H1 (cell line): ENCODE measurements around the gene EIF4E1B. TPM values are rescaled to one million over a fixed set of nuclear protein-coding genes. Genes with fewer than 3 reads are reported as not detected.

Experiments
- GTF2F1 ChIP-seq: IDR thresholded peaks from 2 replicates; pipeline ENCODE4 v1.6.1; 2012; ENCODE audit warnings: low read depth, low read length, improper control_type of control experiment, borderline replicate concordance
- NANOG ChIP-seq: IDR thresholded peaks from 2 replicates; pipeline ENCODE4 v1.6.1; 2011; ENCODE audit warnings: low read length, low read depth, mild to moderate bottlenecking, inconsistent platforms; ENCODE audit not compliant: insufficient read depth, poor library complexity, severe bottlenecking
- RNF2 ChIP-seq: fragments of 200-900, 300-1000 bp; sonication (generic); IDR thresholded peaks from 2 replicates; pipeline ENCODE4 v1.7.1; 2016; ENCODE audit warnings: borderline replicate concordance, low read depth, mild to moderate bottlenecking, antibody characterized with exemption, low read length; ENCODE audit not compliant: poor library complexity, severe bottlenecking; ENCODE audit errors: missing control alignments
- SUZ12 ChIP-seq: fragments of 200-600 bp; sonication (generic); IDR thresholded peaks from 2 replicates; pipeline ENCODE4 v1.6.1; 2012; ENCODE audit warnings: mild to moderate bottlenecking, inconsistent platforms, low read length, moderate library complexity, mixed read lengths
- TAF1 ChIP-seq: IDR thresholded peaks from 2 replicates; pipeline ENCODE4 v1.6.1; 2011; ENCODE audit warnings: mild to moderate bottlenecking, low read depth, low read length
- polyA plus RNA-seq, 7 experiments: library from polyadenylated mRNA; depleted of rRNA in 3 of 7; stranded (reverse) in 5 of 7; unstranded in 2 of 7; fragments of >200 nt in 5 of 7; fragments of 200-250 nt in 2 of 7; gene quantifications; 1 replicate in 5 of 7; 2 replicates in 1 of 7; 4 replicates in 1 of 7; pipeline versions ENCODE4 v1.2.1 to v1.2.3, GENCODE V29; 2011 to 2013; ENCODE audit warnings: missing spikeins in 2 of 7, mixed read lengths in 2 of 7
- total RNA-seq: library from RNA; stranded (reverse); fragmentation: NEBNext Ultra II Directional; extraction: Animal tissue kit (Norgen Biotek cat#: 25700); gene quantifications from 2 replicates; pipeline ENCODE4 v1.2.1, GENCODE V29; 2021

EIF4E1B gene
- total and polyA plus RNA-seq, 2 of the 8 experiments (the other 6 are each of a cell fraction or from before 2014, with no cell fraction given) = 0.97 to 1.3 TPM

GRCh38 chr5:176647843-176648473 is 17.5 kb downstream of the EIF4E1B start (continued):
- TF ChIP-seq RNF2 (no peak), GTF2F1 (no peak), SUZ12 (no peak), TAF1 (no peak), NANOG (no peak)
